H9 (cell line): ENCODE measurements around the gene GRK3. TPM values are rescaled to one million over a fixed set of nuclear protein-coding genes. Genes with fewer than 3 reads are reported as not detected.

Experiments used
- DNase-seq: peaks from one replicate; pipeline ENCODE4 v3.0.0-alpha.2; 2017
- H2AFZ ChIP-seq: one replicate; pipeline ENCODE4 v1.6.1; 2013; ENCODE audit warnings: mild to moderate bottlenecking, low read length, control low read depth, moderate library complexity
- H2AK5ac ChIP-seq: 2 replicates; pipeline ENCODE4 v1.6.1; 2013; ENCODE audit warnings: low read length, control low read depth, mixed read lengths; ENCODE audit not compliant: insufficient read length
- H2BK120ac ChIP-seq: one replicate; pipeline ENCODE4 v1.6.1; 2013; ENCODE audit warnings: low read depth, mild to moderate bottlenecking, low read length, control low read depth, inconsistent platforms; ENCODE audit not compliant: poor library complexity, severe bottlenecking
- H2BK12ac ChIP-seq: 2 replicates; pipeline ENCODE4 v1.6.1; 2013; ENCODE audit warnings: low read length, control low read depth, mixed read lengths, low read depth; ENCODE audit not compliant: insufficient read length
- H2BK15ac ChIP-seq: 2 replicates; pipeline ENCODE4 v1.6.1; 2013; ENCODE audit warnings: low read depth, low read length, control low read depth
- H2BK20ac ChIP-seq: one replicate; pipeline ENCODE4 v1.6.1; 2013; ENCODE audit warnings: low read depth, mild to moderate bottlenecking, low read length, control low read depth, inconsistent platforms; ENCODE audit not compliant: poor library complexity, severe bottlenecking
- H2BK5ac ChIP-seq: 2 replicates; pipeline ENCODE4 v1.6.1; 2013; ENCODE audit warnings: low read length, control low read depth, mixed read lengths; ENCODE audit not compliant: insufficient read length
- H3K14ac ChIP-seq: 2 replicates; pipeline ENCODE4 v1.6.1; 2013; ENCODE audit warnings: low read length, control low read depth; ENCODE audit not compliant: insufficient read depth
- H3K18ac ChIP-seq: 2 replicates; pipeline ENCODE4 v1.6.1; 2013; ENCODE audit warnings: low read depth, mild to moderate bottlenecking, mixed read lengths, low read length, control low read depth; ENCODE audit not compliant: insufficient read length
- H3K23ac ChIP-seq: 2 replicates; pipeline ENCODE4 v1.6.1; 2013; ENCODE audit warnings: low read length, control low read depth, mixed read lengths, low read depth; ENCODE audit not compliant: insufficient read length
- H3K23me2 ChIP-seq: 2 replicates; pipeline ENCODE4 v1.6.1; 2013; ENCODE audit warnings: low read depth, mild to moderate bottlenecking, mixed read lengths, low read length, control low read depth; ENCODE audit not compliant: insufficient read length, poor library complexity, severe bottlenecking
- H3K27ac ChIP-seq: 2 replicates; pipeline ENCODE4 v1.5.1; 2013; ENCODE audit warnings: low read length, control low read depth, mixed read lengths, low read depth; ENCODE audit not compliant: insufficient read length
- H3K27me3 ChIP-seq: 2 replicates; pipeline ENCODE4 v1.6.1; 2013; ENCODE audit warnings: low read length, control low read depth, inconsistent platforms; ENCODE audit not compliant: insufficient read depth
- H3K4ac ChIP-seq: 2 replicates; pipeline ENCODE4 v1.6.1; 2013; ENCODE audit warnings: low read depth, mild to moderate bottlenecking, control low read depth, inconsistent platforms, low read length, moderate library complexity
- H3K4me1 ChIP-seq: 2 replicates; pipeline ENCODE4 v1.6.1; 2013; ENCODE audit warnings: low read length, control low read depth, inconsistent platforms; ENCODE audit not compliant: insufficient read depth
- H3K4me2 ChIP-seq: 2 replicates; pipeline ENCODE4 v1.6.1; 2013; ENCODE audit warnings: low read length, control low read depth, mixed read lengths; ENCODE audit not compliant: insufficient read length, insufficient read depth
- H3K56ac ChIP-seq: 2 replicates; pipeline ENCODE4 v1.6.1; 2013; ENCODE audit warnings: low read depth, mild to moderate bottlenecking, mixed read lengths, low read length, control low read depth; ENCODE audit not compliant: insufficient read length
- H3K79me1 ChIP-seq: 2 replicates; pipeline ENCODE4 v1.6.1; 2013; ENCODE audit warnings: low read depth, mild to moderate bottlenecking, moderate library complexity, low read length, control low read depth, inconsistent platforms; ENCODE audit not compliant: insufficient read depth, poor library complexity, severe bottlenecking
- H3K79me2 ChIP-seq: 2 replicates; pipeline ENCODE4 v1.6.1; 2013; ENCODE audit warnings: low read length, control low read depth, inconsistent platforms; ENCODE audit not compliant: insufficient read depth
- H3K9ac ChIP-seq: 2 replicates; pipeline ENCODE4 v1.6.1; 2013; ENCODE audit warnings: low read length, control low read depth, mixed read lengths; ENCODE audit not compliant: insufficient read length; ENCODE audit errors: extremely low read depth
- H3K9me3 ChIP-seq: one replicate; pipeline ENCODE4 v1.6.1; 2013; ENCODE audit warnings: low read depth, low read length, inconsistent platforms; ENCODE audit not compliant: control insufficient read depth
- H3T11ph ChIP-seq: one replicate; pipeline ENCODE4 v1.6.1; 2013; ENCODE audit warnings: mild to moderate bottlenecking, low read length, control low read depth, inconsistent platforms
- H4K20me1 ChIP-seq: one replicate; pipeline ENCODE4 v1.6.1; 2013; ENCODE audit not compliant: control insufficient read depth, insufficient read length, insufficient read depth
- H4K5ac ChIP-seq: 2 replicates; pipeline ENCODE4 v1.6.1; 2013; ENCODE audit warnings: low read depth, mild to moderate bottlenecking, mixed read lengths, low read length, control low read depth; ENCODE audit not compliant: insufficient read length
- H4K8ac ChIP-seq: replicated peaks from 2 replicates; pipeline ENCODE4 v1.6.1; 2013; ENCODE audit warnings: low read length, control low read depth, mixed read lengths, low read depth; ENCODE audit not compliant: insufficient read length
- H4K91ac ChIP-seq: 2 replicates; pipeline ENCODE4 v1.6.1; 2013; ENCODE audit warnings: low read depth, mild to moderate bottlenecking, moderate library complexity, mixed read lengths, low read length, control low read depth; ENCODE audit not compliant: insufficient read length
- H3K27ac Mint-ChIP-seq, 3 experiments: 2 replicates in 2 of 3; 3 replicates in 1 of 3; pipeline ENCODE4 v1.8.0; 2020 to 2021; ENCODE audit warnings: mixed read lengths in 3 of 3, mild to moderate bottlenecking in 1 of 3, moderate library complexity in 1 of 3
- H3K27me3 Mint-ChIP-seq: 2 replicates; pipeline ENCODE4 v1.8.0; 2021; ENCODE audit warnings: low read depth, mild to moderate bottlenecking, moderate library complexity, mixed read lengths
- H3K36me3 Mint-ChIP-seq, 3 experiments: 2 replicates in 2 of 3; 3 replicates in 1 of 3; pipeline ENCODE4 v1.8.0; 2020 to 2021; ENCODE audit warnings: low read depth in 3 of 3, mixed read lengths in 3 of 3; ENCODE audit not compliant: insufficient read depth in 1 of 3
- H3K4me1 Mint-ChIP-seq, 2 experiments: 2 replicates each; pipeline ENCODE4 v1.8.0; 2020; ENCODE audit warnings: mixed read lengths in 2 of 2
- H3K4me3 Mint-ChIP-seq, 2 experiments: 2 replicates in 1 of 2; 3 replicates in 1 of 2; pipeline ENCODE4 v1.8.0; 2020 to 2021; ENCODE audit warnings: mild to moderate bottlenecking in 2 of 2, mixed read lengths in 2 of 2, moderate library complexity in 1 of 2
- H3K9me3 Mint-ChIP-seq, 2 experiments: 2 replicates in 1 of 2; 3 replicates in 1 of 2; pipeline ENCODE4 v1.8.0; 2020; ENCODE audit warnings: mild to moderate bottlenecking in 2 of 2, mixed read lengths in 2 of 2, moderate library complexity in 1 of 2
- WGBS: extraction: QIAGEN DNeasy Blood & Tissue Kit; methylation state at CpG from one replicate; pipeline ENCODE4 v1.1.7; 2013; ENCODE audit warnings: missing lambda C conversion rate, low lambda C conversion rate, mixed read lengths; ENCODE audit not compliant: insufficient read length; ENCODE audit errors: extremely low coverage; 5-methylcytosine and 5-hydroxymethylcytosine counted together
- total RNA-seq: library from RNA; stranded (reverse); gene quantifications from 2 replicates; pipeline ENCODE4 v1.2.1, GENCODE V29; 2021
- TF ChIP-seq, protein P1 (sequence below): fragments of 200-600 bp; sonication (generic); conservative IDR thresholded peaks from 3 replicates; pipeline ENCODE4 v1.8.0; 2021; ENCODE audit warnings: antibody characterized with exemption, mild to moderate bottlenecking

The GRK3 gene
- total RNA-seq, 1 experiment from 2014 or later, result 23.9 TPM

DNA sequence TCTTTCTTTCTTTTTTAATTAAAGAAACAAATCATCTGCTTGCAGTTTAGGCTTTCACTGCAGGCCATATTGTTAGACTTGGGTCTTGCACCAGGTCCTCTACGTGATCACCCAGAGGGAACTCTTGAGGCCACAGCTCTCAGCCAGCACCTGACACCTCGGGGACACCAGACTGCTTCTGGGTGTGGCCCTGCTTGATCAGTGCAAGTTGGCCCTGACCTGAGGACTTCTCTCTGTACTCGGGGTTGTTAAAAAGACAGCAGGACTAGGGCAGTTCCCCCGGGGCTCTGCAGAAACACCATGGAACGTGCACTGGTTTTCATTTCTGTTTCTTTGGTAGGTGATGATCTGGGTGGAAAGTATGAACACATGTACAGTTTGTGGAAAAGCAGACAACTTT lies 126.3 kb downstream of the GRK3 start:
- Histone ChIP-seq H3K27me3 (no peaks in the 10 kb centered on the region), H3K79me2 (no peaks in the 10 kb centered on the region), H3K4me1 (peaks cover 2% of the 10 kb centered on the region; the same call in 1 of the 2 replicates), H4K8ac (no peak overlapping the region), H4K5ac (no peak overlapping the region), H2BK120ac (no peak overlapping the region), H3K23ac (no peak overlapping the region), H2AFZ (no peak overlapping the region), H2BK12ac (no peak overlapping the region), H3K56ac (no peak overlapping the region), H3K79me1 (no peaks in the 10 kb centered on the region), H3K14ac (no peak overlapping the region), H4K91ac (no peak overlapping the region), H4K20me1 (no peaks in the 10 kb centered on the region), H3K9ac (no peak overlapping the region), H2BK20ac (no peak overlapping the region), H3K18ac (no peak overlapping the region), H3K9me3 (no peaks in the 10 kb centered on the region), H3K23me2 (no peaks in the 10 kb centered on the region), H3K4me2 (no peak overlapping the region), H3T11ph (no peak overlapping the region), H2BK5ac (no peak overlapping the region), H2BK15ac (no peak overlapping the region), H3K4ac (no peak overlapping the region), H2AK5ac (no peak overlapping the region), H3K27ac (no peak overlapping the region)
- Mint-ChIP-seq H3K9me3 (no peaks in the 10 kb centered on the region), H3K4me3 (no peak overlapping the region), H3K27ac (no peak overlapping the region), H3K4me1 (peaks cover 6 to 9% of the 10 kb centered on the region in 2 experiments; a peak in 3 of 4 replicates), H3K27me3 (no peaks in the 10 kb centered on the region), H3K36me3 (peaks cover 2 to 23% (median 21%) of the 10 kb centered on the region in 3 experiments; a peak in 5 of 7 replicates)
- TF ChIP-seq, protein P1, sequence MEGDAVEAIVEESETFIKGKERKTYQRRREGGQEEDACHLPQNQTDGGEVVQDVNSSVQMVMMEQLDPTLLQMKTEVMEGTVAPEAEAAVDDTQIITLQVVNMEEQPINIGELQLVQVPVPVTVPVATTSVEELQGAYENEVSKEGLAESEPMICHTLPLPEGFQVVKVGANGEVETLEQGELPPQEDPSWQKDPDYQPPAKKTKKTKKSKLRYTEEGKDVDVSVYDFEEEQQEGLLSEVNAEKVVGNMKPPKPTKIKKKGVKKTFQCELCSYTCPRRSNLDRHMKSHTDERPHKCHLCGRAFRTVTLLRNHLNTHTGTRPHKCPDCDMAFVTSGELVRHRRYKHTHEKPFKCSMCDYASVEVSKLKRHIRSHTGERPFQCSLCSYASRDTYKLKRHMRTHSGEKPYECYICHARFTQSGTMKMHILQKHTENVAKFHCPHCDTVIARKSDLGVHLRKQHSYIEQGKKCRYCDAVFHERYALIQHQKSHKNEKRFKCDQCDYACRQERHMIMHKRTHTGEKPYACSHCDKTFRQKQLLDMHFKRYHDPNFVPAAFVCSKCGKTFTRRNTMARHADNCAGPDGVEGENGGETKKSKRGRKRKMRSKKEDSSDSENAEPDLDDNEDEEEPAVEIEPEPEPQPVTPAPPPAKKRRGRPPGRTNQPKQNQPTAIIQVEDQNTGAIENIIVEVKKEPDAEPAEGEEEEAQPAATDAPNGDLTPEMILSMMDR, result no peak
- no CpG with 5 or more reads among the region's 5 CpGs for WGBS
- DNase-seq, result no peak
